GM21825 (cell line): Measurements from ENCODE around the gene PARP1.

Source experiments
- ATAC-seq: cut with Tn5 transposase; IDR thresholded peaks from one replicate; pipeline ENCODE4 v1.9.1; 2021; ENCODE audit warnings: mild to moderate bottlenecking, moderate library complexity; ENCODE audit not compliant: unreplicated experiment

PARP1 gene

DNA sequence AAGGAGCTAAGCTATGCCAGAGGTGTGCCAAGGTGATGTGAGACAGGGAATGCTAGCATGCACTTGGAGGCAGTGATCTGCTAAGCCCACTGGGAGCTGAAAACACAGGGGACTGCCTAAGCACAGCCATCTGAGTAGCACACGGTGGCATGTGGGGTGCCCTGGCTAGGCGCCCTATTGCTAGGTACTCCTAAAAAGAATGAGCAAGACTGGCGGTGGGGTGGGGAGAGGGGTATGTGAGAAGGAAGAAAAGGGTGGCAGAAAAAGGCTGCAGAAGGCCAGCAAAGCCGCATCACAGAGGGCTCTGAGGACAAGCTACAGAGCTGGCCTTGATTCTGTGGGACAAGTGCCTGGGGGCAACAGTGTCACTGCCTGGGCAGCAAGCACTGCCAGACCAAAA lies 23.9 kb downstream of the PARP1 start:
- ATAC-seq = no peak

DNA sequence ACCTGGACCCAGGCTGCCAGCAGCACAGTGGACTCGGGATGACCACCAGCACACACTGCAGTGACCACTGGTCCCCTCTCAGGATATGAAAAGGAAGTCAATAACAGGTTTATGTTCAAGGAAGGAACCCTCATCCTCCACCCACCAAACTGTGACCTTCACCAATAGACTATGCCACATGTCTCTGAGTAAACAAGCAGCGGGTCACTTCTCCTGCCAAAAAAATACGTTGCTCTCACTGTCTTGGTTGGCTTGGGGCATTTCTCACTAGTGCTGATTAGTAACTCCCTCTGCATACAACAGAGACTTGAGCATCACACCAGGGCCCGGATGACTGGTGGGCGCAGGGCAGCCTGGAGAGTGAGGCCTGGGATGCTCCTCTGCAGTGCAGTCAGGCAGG lies 25.9 kb downstream of the PARP1 start:
- no peak for ATAC-seq

DNA sequence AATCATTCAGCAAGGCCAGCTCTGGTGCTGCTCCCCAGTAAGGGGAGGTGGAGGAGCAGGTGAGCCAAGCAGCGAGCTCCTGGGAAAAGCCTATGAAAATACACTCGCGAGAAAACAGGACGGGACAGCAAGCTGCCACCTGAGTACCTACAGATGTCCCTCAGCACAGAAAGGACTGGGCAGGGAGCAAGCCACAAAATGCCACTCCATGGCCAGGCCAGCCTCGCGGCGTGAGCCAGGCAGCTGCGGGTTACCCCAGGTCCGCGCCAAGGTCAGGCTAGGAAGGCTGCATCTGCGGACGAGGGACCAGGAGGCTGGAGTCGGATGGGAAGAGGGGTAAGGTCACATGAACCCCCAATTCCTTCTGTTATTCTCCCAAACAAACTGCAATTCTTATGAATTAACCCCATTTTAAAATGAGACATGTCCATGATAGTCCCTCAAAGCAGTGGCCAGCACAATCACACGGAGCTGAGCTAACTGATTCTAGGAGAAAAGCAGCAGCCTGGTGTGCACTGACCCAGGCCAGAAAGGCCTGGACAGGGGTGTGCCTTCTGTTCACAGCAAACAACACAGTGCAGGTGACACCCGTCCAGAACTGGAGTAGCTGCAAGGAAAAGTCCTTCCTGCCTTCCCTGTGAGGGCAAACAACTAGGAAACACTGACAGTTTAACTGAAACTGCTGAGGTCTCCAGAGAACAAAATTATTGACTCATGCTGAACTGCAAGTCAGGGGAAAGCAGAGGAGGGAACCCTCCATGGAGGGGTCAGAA lies 26.5 kb downstream of the PARP1 start:
- ATAC-seq = no peak

DNA sequence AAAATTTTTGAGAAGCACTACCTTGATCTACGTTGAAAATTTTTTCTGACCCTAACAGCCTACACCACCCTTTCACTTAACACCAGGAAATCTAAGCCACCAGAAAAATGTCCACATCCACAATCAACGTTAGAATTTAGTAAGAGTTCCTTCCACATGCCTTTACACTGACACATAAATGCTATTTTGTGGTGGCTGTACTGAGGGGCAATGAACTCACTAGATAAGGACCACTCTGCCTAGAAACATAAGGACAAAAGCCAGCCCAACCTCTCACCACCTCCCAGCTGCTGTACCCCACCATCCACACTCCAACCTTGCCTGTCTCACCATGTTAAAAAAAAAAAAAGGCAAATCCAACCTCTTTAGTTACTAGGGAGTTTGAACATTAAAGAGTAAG lies 29.8 kb downstream of the PARP1 start:
- ATAC-seq = no peak

DNA sequence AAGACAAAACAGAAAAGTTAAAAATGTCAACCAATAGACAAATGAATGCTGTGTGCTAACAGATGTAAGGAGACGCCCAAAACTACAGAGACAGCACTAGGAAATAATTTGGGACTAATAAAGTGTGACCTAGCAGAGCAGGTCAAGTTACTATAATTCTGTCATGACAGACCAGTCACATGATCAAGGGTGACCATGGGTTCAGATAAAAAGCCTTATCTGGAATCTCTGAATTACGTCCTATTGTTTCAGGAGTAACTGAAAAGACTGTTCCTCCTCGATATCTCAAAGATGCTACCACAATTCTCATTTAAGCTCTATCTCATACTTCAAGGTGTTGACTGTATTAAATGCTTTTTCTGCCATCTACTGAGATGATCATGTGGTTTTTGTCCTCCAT lies 31.6 kb downstream of the PARP1 start:
- no peak for ATAC-seq

DNA sequence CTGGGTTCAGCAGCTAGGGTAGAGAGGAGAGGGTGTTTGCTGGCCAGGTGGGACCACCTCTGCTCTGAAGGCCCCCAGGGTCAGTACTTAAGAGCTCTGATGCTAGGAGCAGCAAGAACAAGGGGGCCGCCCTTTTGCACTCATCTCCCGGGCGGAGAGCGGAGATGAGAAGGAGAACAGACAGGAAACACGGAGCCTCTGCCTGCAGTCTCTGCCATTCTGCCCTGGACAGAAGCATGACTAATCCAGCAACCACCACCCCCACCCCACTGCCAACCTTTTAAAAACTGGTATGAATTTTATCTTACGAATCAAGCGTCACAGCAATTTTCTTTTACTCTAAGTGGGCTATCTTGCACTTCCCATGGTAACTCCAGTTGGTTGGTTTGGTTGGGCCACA lies 34.5 kb downstream of the PARP1 start:
- ATAC-seq = no peak

DNA sequence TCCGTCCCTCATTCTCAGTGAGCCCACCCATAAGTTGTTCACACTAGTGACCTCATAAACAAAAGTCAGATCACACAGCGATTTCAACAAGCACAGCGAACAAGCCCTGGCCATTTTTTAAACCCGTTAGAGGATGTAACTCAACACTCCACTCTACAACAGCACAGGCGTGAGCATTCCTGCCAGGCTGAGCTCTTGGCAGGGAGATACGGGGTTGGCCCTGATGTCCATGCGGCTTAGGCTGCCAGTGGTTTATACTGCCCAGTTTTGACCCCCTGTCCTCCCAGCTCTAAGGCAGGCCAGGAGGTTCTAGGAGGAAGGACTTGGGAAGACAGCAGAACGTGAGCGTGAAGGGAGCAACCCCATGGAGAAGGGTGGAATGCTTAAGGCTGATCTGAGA lies 35.0 kb downstream of the PARP1 start:
- no peak for ATAC-seq

DNA sequence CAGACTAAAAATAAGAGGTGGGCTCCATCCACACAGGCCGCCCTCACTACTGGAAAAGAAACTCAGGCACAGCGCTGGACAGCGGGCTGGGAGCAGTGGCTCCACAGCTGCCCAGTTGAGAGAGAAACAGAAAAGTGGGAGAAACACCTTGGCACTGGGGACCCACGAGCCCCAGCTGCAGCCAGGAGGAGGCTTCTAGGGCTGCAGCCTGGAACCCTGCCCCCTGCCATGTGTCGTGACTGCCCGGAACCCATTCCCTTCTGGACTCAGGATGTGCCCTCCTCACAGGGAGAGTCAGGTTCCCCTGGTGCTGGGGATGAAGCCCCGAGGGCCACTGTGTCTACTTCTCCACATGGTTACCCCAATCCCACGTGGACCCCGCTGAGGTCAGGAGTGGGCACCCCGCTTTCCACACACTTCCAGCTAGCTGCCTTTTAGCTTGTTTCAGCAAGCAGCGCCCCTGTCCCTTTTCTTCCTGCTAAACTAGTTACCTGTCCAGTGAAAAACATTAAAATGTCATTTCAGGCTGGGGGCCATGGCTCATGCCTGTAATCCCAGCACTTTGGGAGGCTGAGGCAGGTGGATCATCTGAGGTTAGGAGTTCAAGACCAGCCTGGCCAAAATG lies 35.9 kb downstream of the PARP1 start:
- ATAC-seq = no peak

DNA sequence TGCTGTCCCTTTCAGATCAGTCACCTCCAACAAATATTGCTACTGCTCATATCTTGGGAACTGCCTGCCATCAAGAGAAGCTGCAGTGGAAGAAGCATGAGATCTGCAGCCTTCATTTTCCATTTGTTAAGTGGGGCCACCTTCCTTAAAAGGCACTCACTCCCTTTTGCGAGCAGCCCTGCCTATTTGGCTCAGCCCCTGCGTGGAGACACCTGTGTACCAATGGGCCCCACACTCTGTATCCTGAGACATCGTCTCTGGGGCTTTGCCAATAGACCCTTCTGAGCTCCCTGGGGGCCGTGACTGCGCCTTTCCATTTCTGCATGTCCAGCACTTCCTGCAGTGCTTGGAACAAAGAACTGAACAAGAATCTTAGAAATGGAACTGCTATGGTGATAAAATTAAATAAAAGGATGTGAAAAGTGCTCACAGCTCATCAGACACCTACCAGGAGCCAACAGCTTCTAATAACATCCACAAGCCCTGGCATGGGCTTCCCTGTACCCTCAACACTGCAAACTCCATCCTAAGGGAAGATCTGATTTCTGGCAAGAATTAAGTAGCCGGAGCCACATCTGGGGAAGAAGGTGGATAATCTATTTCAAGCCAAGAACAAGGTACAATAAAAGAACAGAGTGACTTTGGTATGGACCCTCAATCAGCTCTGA lies 36.7 kb downstream of the PARP1 start:
- no peak for ATAC-seq

DNA sequence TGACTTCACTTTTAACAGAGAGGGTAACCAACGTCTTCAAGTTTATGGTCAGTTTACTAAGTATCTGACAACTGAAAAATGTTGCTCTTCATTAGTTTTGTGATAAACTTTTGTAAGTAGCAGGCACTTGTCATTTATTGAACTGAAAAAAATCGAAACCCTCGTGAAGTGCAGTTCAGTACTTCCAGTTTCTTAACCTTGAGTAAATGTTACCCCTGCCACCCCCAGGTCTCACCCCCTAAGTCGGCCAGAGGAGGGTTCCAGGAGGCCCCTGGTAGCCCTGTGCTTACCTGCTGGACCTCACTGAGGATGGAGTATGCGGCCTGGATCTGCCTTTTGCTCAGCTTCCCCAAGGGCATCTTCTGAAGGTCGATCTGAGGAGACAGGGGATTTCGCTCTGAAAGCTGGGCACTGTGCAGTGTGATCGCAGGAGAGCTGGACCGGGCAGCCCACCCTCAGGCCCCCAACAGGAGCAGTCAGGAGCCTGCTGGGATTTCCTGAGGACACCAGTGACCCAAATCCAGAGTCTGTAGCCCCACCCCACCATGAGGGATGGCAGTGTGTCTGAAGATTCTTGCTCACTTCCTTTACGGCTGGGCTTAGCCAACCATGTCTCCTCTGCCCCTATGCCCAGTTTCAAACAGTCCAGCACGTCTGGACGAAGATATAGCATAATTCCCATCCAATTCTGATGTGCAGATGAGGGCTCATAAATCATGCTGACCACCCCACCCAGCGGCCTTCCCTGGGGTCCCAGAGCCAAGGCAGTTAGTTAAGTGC lies 37.6 kb downstream of the PARP1 start:
- peak; percentile 74 for ATAC-seq

DNA sequence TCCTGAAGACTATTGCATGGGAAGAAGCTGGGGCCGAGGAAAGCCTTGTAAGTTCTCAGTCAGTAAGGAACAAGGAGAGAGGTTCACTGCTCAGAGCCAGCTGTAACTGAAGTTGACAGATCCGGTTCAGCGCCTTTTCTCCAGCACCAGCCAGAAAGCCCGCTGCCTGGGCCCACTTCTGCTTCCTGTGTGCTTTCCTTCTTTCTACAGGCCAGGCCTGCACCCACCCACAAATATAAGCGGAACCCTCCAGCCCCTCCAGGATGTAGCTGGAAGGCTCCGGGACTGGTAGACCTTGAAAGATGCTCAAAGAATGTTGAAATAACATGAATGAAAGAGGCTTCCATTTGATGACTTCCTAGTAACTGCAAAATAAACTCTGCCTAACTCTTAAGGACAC lies 38.8 kb downstream of the PARP1 start:
- no peak for ATAC-seq

DNA sequence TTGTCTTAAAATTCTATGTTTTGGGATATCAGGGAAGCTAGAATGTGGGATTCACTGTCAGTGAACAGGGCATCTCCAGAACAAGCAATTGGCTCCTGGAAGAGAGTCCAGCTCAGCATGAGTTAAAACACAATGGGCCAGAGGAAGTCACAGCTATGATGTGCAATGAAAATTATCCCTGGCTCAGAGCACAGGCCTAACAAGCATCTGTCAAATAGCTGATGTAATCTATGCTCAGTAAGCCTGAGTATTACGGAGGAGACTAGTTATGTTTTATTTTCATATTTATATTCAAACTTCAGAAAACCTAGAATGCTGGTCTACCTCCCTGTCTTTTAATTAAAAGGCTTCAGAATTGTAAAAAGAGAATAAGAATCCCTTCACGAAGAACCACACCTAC lies 41.6 kb downstream of the PARP1 start:
- no peak for ATAC-seq

DNA sequence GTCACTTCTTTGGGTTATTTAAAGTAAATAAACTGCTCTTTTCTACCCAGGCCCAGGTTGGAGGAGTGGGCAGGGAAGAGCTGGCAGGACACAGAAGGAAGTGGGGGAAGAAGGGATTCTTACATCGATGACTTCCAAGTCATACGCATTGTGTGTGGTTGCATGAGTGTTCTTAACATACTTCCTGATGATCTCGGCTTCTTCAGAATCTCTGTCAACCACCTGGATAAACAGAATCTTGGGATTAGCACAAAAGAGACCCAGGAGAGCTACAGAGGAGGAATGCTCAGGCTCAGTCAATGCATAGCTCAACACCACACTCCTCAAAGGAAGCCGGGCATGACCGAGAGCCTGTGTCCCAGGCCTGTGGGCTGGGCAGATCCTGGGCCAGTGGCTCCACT lies 42.1 kb downstream of the PARP1 start:
- no peak for ATAC-seq

DNA sequence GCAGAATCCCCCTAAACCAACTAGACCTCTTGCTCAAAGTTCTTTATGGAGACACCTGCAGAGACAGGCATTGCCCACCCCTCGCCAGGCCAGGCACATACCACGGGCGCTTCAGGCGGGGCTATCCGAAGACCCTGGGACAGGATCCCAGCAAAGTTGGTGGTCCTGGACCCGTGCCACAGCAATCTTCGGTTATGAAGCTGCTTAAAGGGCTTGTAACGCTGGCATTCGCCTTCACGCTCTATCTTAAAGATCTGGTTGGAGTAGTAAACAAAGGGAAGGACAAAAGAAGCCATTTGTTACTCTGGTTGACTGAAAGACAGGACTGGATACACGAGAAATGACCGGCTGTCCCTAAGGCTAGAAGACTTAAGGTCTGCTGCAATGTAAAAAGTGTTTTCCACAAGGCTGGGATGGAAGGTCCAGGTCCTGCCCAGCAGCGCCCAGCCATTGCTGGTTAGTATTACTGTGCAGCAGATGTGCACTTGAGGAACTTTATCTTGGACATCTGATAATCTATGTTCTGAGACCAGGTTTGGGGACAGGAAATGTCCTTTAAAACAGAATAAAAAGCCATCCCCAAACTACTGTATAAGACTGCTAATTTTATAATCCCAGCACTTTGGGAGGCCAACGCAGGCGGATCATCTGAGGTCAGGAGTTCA lies 42.9 kb downstream of the PARP1 start:
- no peak for ATAC-seq

DNA sequence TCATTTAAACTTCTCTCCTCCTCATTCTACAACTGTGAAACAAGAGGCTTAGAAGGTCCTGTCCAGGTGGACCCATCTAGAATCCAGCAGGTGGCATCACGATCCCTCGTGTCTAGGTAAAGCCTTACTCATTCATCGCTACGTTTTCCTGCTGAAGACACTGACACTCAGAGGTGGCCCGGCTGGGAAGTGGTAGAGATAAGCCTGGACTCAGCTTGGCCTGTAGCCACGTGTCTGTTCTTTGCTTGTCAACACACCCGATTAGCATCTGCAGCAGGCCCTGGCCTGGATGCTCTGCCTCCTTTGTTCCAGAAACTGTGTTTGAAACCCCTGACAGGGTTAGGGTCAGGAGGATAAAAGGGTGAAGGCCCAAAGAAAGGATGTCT lies 43.4 kb downstream of the PARP1 start:
- no peak for ATAC-seq

DNA sequence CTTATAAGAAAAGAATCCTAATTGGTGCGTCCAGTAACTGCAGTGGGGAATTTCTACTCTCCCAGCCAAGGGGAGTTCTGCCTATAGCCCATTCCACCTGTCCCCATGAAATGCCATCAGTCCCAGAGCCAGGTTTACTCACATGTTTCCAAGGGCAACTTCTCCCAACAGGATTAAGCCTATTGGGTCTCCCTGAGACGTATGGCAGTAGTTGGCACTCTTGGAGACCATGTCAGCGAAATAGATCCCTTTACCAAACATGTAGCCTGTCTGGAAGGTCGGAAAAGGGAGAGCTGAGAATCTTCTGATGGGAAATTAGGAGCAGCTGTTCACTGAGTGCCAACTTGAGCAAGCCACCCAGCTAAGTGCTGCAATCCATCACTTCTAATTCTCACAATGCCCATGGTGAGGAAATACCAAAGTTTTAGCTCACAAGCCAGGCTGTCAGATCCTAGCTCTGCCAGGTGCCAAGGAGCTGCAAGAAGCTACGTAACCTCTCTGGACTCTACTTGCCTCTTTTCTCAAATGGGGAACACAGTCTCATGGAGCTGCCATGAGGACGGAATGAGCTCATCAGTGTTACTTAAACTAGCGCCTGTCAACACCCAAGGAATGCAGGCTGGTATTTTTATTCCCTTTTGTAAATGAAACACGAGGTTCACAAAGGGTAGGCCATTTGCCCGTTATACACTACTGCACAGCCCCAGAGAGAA lies 43.9 kb downstream of the PARP1 start:
- no peak for ATAC-seq

DNA sequence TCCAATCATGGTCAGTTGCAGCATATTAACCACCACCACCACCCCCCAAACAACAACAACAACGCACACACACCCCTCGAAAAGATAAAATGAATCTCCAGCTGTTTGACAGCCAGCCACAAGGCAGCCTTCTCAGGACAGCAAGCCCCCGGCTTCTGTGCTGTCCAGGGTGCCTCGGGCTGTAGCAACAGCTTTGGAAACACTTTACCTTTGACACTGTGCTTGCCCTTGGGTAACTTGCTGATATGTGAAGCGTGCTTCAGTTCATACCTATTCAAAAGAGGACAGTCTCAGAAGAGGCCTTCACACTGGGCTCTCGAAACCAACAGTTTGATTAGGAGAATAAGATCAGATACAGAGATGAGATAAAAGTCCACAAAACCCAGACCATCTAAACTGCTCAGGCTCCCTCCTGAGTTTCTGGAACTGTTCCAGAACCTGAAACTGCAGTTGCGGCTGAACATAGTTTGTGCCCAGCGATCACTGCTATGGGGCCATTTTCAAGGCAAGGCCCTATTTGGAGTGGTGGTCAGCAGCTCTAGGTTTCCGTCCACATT lies 44.9 kb downstream of the PARP1 start:
- ATAC-seq = no peak

DNA sequence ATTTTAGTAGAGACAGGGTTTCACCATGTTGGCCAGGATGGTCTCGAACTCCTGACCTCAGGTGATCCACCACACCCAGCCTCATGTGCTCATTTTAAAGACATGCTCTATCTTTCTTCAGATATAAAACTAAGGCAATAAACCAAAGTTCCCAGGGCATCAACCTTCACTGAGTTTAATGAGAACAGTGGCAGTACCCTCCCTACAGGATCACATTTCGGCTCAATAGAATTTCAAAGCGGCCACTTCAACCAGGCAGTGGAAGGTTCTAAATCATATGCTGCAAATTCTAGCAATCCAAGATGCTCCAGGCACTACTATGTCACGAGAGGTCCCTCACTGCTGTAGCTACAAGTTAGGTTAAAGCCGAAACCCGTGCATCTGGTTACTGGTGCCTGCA lies 45.5 kb downstream of the PARP1 start:
- no peak for ATAC-seq

DNA sequence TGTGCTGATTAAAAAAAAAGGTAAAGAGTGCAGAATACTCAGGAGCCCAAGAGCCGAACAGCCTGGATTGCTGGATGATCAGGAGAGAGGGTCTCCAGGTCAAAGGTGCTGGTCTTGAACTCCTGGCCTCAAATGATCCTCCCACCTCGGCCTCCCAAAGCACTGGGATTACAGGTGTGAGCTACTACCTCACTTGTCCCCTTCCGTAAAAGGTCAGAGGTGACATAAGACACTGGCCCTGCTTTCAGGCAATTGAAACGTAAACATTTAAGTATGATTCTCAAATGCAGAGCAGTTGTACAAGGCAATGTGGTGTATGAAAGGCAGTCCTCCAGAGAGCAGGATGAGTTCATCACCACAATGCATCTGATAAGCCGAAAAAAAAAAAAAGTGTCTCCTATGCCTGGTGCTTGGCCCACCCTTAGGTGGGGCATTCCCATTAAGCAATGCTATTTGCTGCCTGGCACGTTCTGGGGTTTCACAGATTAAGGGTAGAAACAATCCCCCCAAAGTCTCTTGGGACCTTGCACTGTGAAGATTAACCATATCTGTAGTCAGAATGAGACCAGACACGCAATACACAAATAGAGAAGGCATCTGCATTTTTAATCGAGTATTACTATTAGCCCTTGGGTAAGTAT lies 47.7 kb downstream of the PARP1 start:
- peak; percentile 69 for ATAC-seq

DNA sequence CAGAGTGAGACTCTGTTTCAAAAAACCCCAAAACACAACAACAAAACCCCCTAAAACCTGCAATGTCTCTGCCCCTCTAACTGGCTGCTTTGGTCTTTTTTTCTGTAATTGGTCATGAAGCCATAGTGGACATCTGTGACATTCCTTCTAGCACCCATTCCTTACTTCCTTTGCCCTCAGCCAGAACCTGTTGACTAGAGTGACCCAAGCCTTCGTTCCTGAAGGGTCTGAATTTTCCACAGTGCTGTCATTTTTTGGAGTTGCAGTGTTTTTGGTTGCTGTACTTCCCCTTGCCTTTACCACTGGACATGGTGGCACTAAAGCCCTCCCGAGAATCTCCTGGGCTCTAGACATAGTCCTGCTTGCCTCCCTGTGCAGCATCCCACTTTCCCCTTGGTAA lies 50.5 kb downstream of the PARP1 start:
- ATAC-seq = no peak
